ENCODE results near the gene CFAP157. TPM values are rescaled to one million over a fixed set of nuclear protein-coding genes. Genes with fewer than 3 reads are reported as not detected.
A peak's percentile ranks its signal among the peaks of the same experiment; 100 is the strongest.

The CFAP157 gene
- total RNA-seq, 1 donor from 2014 or later: 8.0 TPM

DNA sequence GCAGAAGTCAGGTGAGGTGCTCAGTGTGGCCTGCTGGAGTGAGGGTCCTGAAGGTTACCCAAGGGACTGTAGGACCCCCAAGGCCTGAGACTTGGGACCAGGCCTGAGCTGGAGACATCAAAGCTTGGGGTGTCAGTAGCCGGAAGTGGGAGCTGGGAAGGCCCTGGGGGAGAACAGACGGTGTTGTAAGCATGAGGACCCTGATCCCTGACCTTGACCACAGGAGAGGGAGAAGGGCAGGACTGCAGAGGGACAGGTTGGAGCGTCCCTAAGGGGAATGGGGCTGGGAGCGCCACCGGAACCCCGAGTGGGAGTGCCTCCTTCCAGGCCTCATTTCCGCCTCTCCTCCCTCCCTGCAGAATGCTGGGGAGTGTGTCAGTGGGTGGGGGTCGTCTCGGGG, 9.6 kb downstream of the CFAP157 start:
- DNase-seq (ENCODE audit: extremely low spot score, unreplicated experiment): no peak
- Mint-ChIP-seq H3K4me3 (peak overlapping the region; percentile 99), H3K4me1 (ENCODE audit: unreplicated experiment) (peaks cover 10% of the 10 kb centered on the region), H3K27me3 (peaks cover 6% of the 10 kb centered on the region), H3K36me3 (no peaks in the 10 kb centered on the region), H3K9me3 (no peaks in the 10 kb centered on the region), H3K27ac (peak overlapping the region; percentile 95)
- TF ChIP-seq, protein P1, sequence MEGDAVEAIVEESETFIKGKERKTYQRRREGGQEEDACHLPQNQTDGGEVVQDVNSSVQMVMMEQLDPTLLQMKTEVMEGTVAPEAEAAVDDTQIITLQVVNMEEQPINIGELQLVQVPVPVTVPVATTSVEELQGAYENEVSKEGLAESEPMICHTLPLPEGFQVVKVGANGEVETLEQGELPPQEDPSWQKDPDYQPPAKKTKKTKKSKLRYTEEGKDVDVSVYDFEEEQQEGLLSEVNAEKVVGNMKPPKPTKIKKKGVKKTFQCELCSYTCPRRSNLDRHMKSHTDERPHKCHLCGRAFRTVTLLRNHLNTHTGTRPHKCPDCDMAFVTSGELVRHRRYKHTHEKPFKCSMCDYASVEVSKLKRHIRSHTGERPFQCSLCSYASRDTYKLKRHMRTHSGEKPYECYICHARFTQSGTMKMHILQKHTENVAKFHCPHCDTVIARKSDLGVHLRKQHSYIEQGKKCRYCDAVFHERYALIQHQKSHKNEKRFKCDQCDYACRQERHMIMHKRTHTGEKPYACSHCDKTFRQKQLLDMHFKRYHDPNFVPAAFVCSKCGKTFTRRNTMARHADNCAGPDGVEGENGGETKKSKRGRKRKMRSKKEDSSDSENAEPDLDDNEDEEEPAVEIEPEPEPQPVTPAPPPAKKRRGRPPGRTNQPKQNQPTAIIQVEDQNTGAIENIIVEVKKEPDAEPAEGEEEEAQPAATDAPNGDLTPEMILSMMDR (conservative IDR thresholded peaks at IDR 0.05): no peak

DNA sequence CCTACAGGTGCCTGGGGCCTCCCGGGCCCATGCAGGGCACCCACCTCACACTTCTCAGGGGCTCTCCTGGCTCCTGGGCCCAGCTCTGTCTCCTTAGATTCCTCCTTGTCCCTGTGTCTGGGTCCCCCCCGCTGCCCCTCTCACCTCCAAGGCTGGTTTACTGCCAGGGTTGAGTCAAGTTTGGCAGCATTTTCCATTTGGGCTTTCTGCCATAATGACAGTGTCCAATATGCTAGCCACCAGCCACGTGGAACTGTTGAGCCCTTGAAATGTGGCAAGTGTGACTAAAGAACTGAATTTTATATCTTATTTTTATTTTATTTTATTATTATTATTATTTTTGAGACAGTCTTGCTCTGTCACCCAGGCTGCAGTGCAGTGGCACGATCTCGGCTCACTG, 11.0 kb downstream of the CFAP157 start:
- no peak overlapping the region for H3K27ac Mint-ChIP-seq
- TF ChIP-seq, protein P1 (conservative IDR thresholded peaks at IDR 0.05): no peak
- H3K4me3 Mint-ChIP-seq: no peak overlapping the region
- no peak for DNase-seq (ENCODE audit: extremely low spot score, unreplicated experiment)
- H3K27me3 Mint-ChIP-seq: peaks cover 6% of the 10 kb centered on the region
- peaks cover 10% of the 10 kb centered on the region for H3K4me1 Mint-ChIP-seq (ENCODE audit: unreplicated experiment)
- H3K36me3 Mint-ChIP-seq: no peaks in the 10 kb centered on the region
- no peaks in the 10 kb centered on the region for H3K9me3 Mint-ChIP-seq

DNA sequence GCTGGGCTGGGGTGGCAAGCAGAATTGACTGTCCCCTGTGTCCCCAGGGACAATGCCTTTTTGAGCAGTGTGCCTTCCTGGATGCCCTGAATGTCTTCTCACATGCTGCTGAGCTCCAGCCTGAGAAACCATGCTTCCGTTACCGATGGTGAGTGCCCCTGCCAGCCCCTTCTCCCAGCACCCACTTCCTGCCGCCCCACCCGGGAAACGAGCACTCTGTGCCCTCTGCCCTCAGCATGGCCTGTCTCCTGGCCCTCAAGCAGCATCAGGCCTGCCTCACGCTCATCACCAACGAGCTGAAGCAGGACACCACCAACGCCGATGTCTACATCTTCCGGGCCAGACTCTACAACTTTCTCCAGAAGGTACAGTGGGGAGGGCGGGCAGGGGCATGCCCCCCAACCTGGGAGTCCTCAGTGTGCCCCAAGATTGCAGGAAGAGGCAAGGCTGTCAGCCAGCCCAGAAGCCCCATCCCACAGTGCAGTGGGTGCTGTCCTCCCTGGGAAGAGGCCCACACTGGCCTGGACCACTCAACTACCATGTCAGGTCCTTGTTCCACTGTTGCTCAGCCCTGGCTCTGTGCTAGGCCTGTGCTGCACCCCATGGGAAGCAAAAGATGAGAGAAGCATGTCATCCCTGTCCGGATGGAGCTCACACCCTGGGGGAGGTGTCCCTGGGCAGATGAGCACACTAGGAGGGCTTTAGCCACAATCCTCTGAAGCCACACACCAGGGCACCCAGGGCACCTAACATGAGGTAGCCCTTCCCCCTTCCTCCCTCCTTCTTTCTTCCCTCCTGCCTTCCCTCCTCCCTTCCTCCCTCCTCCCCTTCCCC, 13.5 kb downstream of the CFAP157 start:
- Mint-ChIP-seq H3K4me1 (ENCODE audit: unreplicated experiment) (peaks cover 9% of the 10 kb centered on the region), H3K27me3 (peaks cover 6% of the 10 kb centered on the region), H3K36me3 (no peaks in the 10 kb centered on the region), H3K4me3 (no peak overlapping the region), H3K27ac (no peak overlapping the region), H3K9me3 (no peaks in the 10 kb centered on the region)
- TF ChIP-seq, protein P1 (conservative IDR thresholded peaks at IDR 0.05): no peak
- DNase-seq (ENCODE audit: extremely low spot score, unreplicated experiment): no peak

DNA sequence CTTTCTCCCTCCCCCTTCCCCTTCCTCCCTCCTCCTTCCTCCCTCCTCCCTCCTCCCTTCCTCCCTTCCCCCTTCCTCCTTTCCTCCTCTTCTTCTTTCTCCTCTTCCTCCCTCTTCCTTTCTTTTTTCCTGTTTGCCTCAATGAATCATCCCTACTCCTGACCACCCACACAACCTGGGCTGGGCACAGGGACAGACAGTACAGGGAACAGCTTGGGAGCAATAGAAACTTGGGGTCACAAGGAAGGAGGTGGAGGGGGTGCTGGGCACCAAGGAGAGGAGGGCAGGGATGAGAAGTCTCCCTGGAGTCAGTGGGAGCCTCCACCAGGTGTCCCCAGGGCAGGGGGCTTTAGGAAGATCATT, 14.1 kb downstream of the CFAP157 start:
- Mint-ChIP-seq H3K27me3 (peaks cover 3% of the 10 kb centered on the region), H3K36me3 (no peaks in the 10 kb centered on the region), H3K4me3 (no peak overlapping the region), H3K9me3 (no peaks in the 10 kb centered on the region), H3K4me1 (ENCODE audit: unreplicated experiment) (peaks cover 4% of the 10 kb centered on the region), H3K27ac (no peak overlapping the region)
- TF ChIP-seq, protein P1 (conservative IDR thresholded peaks at IDR 0.05): no peak
- DNase-seq (ENCODE audit: extremely low spot score, unreplicated experiment): no peak

DNA sequence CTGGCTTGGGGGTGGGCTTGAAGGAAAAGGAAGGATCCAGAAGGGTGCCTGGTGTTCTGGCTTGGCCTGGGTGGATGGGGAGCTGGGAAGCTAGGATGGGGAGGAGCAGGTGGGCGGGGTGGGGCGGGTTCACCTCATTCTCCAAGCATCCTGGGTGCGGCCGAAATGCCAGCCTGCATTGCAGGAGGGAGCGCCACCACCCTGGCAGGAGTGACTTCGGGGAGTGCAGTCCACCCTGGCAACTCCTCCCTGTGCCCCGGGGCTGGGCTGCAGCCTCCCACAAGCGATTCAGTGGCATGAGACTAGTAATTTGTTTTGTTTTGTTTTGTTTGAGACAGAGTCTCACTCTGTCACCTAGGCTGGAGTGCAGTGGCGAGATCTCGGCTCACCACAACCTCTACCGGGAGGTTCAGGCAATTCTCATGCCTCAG, 14.6 kb downstream of the CFAP157 start:
- TF ChIP-seq, protein P1 (conservative IDR thresholded peaks at IDR 0.05): no peak
- Mint-ChIP-seq H3K9me3 (no peaks in the 10 kb centered on the region), H3K36me3 (no peaks in the 10 kb centered on the region), H3K27me3 (peaks cover 3% of the 10 kb centered on the region), H3K4me1 (ENCODE audit: unreplicated experiment) (no peaks in the 10 kb centered on the region), H3K4me3 (no peak overlapping the region), H3K27ac (no peak overlapping the region)
- no peak for DNase-seq (ENCODE audit: extremely low spot score, unreplicated experiment)

Measured in type B pancreatic cell (in vitro differentiated cells).